ENCODE results near the gene FAM43B. TPM values are rescaled to one million over a fixed set of nuclear protein-coding genes. Genes with fewer than 3 reads are reported as not detected.
A peak's percentile ranks its signal among the peaks of the same experiment; 100 is the strongest.

Gene FAM43B
- total and polyA plus RNA-seq, 9 donors, result 0.04 to 1.1 (median 0.41) TPM; not detected in 3

GRCh38 chr1:20571427-20571826 lies 19.1 kb downstream of the FAM43B start:
- H3K4me3 ChIP-seq, result no peak overlapping the region
- TF ChIP-seq CTCF (IDR thresholded peaks at IDR 0.05) (no peak), EP300 (IDR thresholded peaks at IDR 0.05) (no peak), POLR2A (IDR thresholded peaks at IDR 0.05) (no peak)
- no peaks in the 10 kb centered on the region for H3K36me3 ChIP-seq
- intact Hi-C loops (cut with DNase I), result no loop called here
- no peak overlapping the region for H3K27ac ChIP-seq
- 85 to 87% (median 85%) methylated on average over 5 of the region's 5 CpGs for WGBS, 3 donors
- no peaks in the 10 kb centered on the region for H3K4me1 ChIP-seq (ENCODE audit: insufficient read depth)
- no peak for DNase-seq
- H3K9me3 ChIP-seq, result peaks cover 0 to 3% of the 10 kb centered on the region in 2 donors
- H3K27me3 ChIP-seq, result no peaks in the 10 kb centered on the region

GRCh38 chr1:20573987-20574386 lies 21.6 kb downstream of the FAM43B start:
- H3K27me3 ChIP-seq, result no peaks in the 10 kb centered on the region
- no peak overlapping the region for H3K4me3 ChIP-seq
- TF ChIP-seq POLR2A (IDR thresholded peaks at IDR 0.05) (no peak), EP300 (IDR thresholded peaks at IDR 0.05) (no peak), CTCF (IDR thresholded peaks at IDR 0.05) (no peak)
- DNase-seq, result no peak
- H3K9me3 ChIP-seq, result peaks cover 0 to 3% of the 10 kb centered on the region in 2 donors
- H3K36me3 ChIP-seq, result no peaks in the 10 kb centered on the region
- WGBS, 3 donors, result 76 to 89% (median 77%) methylated on average over 1 of the region's 1 CpG
- no peaks in the 10 kb centered on the region for H3K4me1 ChIP-seq (ENCODE audit: insufficient read depth)
- H3K27ac ChIP-seq, result no peak overlapping the region
- intact Hi-C loops (cut with DNase I), result no loop called here

GRCh38 chr1:20574686-20575540 lies 22.5 kb downstream of the FAM43B start:
- 18 to 20% (median 19%) methylated on average over 18 of the region's 18 CpGs for WGBS, 3 donors
- TF ChIP-seq CTCF (IDR thresholded peaks at IDR 0.05) (no peak), EP300 (IDR thresholded peaks at IDR 0.05) (no peak), POLR2A (IDR thresholded peaks at IDR 0.05) (no peak)
- Histone ChIP-seq H3K4me3 (no peak overlapping the region), H3K27me3 (no peaks in the 10 kb centered on the region), H3K36me3 (no peaks in the 10 kb centered on the region), H3K27ac (no peak overlapping the region), H3K4me1 (ENCODE audit: insufficient read depth) (no peaks in the 10 kb centered on the region), H3K9me3 (peaks cover 0 to 3% of the 10 kb centered on the region in 2 donors)
- peak; percentile 18 to 62 (median 56) for DNase-seq
- intact Hi-C loops (cut with DNase I), result no loop called here

- Histone ChIP-seq H3K27me3 (no peaks in the 10 kb centered on the region), H3K27ac (no peak overlapping the region), H3K36me3 (no peaks in the 10 kb centered on the region), H3K4me3 (no peak overlapping the region), H3K4me1 (ENCODE audit: insufficient read depth) (no peaks in the 10 kb centered on the region), H3K9me3 (peaks cover 0 to 3% of the 10 kb centered on the region in 2 donors)
- DNase-seq, result no peak
- WGBS, 3 donors, result 56 to 67% (median 62%) methylated on average over 10 of the region's 10 CpGs
- intact Hi-C loops (cut with DNase I), result no loop called here
- TF ChIP-seq CTCF (IDR thresholded peaks at IDR 0.05) (no peak), POLR2A (IDR thresholded peaks at IDR 0.05) (no peak), EP300 (IDR thresholded peaks at IDR 0.05) (no peak)
These were observed 23.4 kb downstream of the FAM43B start for GRCh38 chr1:20575541-20576336.

Measured in ovary (tissue), 9 donors.